ENCODE data around the gene KCNIP3.

DNA sequence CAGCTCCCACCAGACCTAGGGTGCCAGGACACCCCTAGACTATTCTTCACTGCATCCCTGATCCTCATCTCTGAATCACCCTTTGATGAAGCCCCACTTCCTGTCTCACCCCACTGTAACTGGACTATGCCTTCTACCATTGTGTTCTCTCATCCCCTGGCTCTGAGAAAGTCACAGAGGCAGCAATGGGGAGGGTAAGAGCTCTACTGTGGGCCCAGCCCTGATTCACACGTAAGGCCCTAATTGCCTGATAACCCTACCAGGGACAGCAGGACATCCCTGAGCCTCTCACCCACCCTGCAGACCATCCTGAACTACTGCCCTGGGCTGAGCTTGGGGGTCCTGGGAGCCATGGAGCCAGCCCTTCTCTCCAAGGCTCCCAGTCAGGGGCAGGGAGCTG lies 24.4 kb upstream of the KCNIP3 start:
- TF ChIP-seq, protein P1, sequence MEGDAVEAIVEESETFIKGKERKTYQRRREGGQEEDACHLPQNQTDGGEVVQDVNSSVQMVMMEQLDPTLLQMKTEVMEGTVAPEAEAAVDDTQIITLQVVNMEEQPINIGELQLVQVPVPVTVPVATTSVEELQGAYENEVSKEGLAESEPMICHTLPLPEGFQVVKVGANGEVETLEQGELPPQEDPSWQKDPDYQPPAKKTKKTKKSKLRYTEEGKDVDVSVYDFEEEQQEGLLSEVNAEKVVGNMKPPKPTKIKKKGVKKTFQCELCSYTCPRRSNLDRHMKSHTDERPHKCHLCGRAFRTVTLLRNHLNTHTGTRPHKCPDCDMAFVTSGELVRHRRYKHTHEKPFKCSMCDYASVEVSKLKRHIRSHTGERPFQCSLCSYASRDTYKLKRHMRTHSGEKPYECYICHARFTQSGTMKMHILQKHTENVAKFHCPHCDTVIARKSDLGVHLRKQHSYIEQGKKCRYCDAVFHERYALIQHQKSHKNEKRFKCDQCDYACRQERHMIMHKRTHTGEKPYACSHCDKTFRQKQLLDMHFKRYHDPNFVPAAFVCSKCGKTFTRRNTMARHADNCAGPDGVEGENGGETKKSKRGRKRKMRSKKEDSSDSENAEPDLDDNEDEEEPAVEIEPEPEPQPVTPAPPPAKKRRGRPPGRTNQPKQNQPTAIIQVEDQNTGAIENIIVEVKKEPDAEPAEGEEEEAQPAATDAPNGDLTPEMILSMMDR (IDR thresholded peaks at IDR 0.05) = no peak
- no peak for TF ChIP-seq EZH2 (IDR thresholded peaks at IDR 0.05)

All from neural progenitor cell (in vitro differentiated cells).